NCI-H2107 treated with DMSO at 0.1 percent for 48 hours (cell line): ENCODE results near the gene MUC5B.

Experiments used
- DNase-seq: peaks from one replicate; lab custom pipeline; 2025; ENCODE audit not compliant: unreplicated experiment; lab: John Stamatoyannopoulos, UW

Gene MUC5B

DNA sequence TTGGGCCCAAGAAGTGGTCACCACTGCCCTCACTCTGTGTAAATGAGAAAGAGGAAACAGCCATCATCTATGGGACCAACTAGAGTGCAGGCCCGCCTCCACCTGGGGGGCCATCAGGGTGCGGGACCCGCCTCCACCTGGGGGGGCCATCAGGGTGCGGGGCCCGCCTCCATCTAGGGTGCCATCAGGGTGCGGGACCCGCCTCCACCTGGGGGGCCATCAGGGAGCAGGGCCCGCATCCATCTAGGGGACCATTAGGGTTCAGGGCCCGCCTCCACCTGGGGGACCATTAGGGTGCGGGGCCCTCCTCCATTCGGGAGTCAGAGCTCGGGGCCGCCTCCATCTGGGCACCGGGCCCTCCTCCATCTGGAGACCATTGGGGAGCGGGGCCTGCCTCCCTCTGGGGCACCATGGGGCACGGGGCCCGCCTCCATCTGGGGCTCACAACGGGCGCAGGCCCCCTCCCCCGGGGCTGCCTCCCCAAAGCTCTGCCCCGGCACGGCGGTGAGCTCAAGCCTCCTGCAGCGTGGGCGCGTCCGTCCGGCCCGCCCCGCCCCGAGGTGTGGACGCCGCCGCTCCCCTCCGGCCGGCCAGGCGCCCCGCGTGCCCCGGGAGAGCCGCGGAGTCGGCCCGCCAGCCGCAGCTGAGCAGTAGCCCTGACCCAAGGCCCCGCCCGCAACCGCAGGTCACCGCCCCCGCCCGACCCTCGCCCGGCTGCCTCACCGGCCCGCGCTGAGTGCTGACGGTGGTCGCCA, 86.1 kb downstream of the MUC5B start:
- no peak for DNase-seq

DNA sequence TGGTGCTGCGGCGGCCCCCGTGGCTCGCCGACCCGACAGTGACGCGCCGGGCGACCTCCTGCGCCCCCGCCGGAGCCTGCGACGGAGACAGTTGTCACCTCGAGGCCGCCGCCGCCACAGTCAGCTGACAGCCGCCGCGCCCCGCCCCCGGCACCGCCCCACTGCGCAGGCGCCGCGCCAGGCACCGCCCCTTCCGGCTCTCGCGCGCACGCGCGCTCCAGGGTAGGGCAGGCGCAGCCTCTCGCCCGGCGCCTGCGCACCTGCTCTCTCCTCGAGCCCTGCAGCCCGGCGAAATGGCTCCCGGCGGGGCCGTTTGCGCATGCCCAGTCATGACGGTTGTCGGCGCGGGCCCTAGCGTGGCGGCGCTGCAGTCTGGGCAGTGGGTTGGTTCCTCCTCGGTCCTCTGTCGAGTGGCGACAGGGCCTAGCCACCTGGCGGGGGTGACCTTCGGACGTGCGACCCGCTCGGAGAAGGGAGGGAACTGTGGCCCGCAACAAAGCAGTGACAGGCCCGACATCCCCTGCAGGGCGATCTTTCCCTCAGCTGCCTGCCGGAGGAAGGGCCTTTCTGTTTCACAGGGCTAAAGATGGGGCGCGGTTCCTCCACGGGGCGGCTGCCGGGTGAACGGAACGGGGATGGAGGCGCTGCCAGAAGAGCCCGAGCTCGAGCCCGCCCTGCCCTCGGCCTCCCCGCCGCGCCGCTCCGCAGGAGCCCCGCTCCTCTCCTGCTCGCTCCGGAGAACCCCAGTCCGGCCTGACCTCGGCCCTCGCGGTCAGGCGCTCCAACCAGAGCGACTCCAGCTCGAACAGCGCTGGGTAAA, 86.8 kb downstream of the MUC5B start, which contains the start of gene TOLLIP:
Gene TOLLIP (minus strand): TSS at position 135 of the 820 bp plus-strand sequence. CDS start 134 bp downstream, at position 1.
- DNase-seq, result peak; percentile 60

DNA sequence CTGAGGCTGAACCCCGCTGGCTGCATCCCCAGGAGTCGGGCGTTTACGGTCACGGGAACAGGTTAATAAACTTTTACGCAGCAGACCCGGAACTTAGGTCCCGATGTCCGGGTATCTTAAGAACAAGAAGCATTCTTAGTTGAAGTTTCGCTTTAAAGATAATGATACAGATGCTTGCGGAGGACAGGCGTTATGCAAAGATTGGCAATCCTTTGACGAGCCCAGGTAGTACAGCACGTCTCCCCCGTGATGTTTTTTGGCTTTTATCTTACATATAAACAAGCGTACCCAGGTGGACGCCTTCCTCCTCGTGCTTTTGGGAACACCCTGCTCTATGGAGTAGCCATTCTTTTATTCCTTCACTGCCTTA, 87.4 kb downstream of the MUC5B start:
- no peak for DNase-seq

DNA sequence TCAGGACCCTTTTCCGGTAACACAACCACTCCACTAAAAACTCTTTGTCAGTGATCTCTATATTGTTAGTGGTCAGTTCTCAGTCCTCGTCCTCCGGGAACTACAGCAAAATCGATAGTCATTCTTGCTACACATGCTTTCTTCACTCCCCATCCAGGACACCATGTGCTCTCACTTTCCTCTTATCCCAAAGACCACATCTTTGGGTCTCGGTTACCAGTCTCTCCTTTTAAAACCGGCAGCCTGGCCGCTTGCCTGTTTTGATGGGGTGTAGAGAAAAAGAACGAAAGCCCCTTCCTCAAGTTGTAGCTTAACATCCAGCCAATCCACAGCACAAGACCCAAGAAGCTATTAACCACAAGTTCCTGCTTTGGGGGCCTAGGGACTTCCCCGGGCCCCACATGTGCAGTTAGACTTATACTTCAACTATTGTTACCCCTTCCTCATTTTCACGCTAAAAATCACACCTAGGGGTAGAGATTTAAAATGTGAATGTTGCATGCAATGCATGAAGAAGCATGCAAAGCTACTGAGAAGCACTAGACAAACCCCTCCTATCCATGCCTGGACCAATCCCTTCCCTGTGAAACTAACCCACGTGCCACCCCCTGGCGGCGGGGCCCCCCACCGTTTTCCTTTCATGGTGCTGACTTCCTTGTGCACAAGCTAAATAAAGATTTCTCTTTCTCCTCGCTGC, 88.1 kb downstream of the MUC5B start:
- no peak for DNase-seq
